ENCODE data around the gene ZC2HC1B.

ZC2HC1B gene

DNA sequence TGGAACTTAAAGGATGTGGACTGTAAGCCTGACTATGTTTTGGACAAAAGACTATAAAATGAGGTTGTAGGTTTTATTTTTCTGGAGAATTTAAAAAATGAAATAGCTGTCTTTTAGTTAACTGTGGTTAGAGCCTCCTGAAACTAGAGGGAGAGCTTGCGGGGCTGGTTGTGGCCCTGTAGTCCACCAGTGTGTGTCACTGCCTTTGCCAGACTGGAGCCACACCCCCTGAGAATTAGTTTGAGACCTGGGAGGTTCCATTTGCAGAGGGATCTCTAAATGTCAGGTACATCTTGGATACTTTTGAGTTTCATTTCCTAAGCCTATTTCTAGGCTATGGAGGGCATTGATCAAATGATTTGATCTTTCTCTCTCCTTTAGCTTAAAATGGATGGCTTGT is 20.8 kb downstream of the ZC2HC1B start:
- TF ChIP-seq, protein P1, sequence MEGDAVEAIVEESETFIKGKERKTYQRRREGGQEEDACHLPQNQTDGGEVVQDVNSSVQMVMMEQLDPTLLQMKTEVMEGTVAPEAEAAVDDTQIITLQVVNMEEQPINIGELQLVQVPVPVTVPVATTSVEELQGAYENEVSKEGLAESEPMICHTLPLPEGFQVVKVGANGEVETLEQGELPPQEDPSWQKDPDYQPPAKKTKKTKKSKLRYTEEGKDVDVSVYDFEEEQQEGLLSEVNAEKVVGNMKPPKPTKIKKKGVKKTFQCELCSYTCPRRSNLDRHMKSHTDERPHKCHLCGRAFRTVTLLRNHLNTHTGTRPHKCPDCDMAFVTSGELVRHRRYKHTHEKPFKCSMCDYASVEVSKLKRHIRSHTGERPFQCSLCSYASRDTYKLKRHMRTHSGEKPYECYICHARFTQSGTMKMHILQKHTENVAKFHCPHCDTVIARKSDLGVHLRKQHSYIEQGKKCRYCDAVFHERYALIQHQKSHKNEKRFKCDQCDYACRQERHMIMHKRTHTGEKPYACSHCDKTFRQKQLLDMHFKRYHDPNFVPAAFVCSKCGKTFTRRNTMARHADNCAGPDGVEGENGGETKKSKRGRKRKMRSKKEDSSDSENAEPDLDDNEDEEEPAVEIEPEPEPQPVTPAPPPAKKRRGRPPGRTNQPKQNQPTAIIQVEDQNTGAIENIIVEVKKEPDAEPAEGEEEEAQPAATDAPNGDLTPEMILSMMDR (IDR thresholded peaks at IDR 0.05) = no peak
- Mint-ChIP-seq H3K27ac (no peak overlapping the region), H3K36me3 (ENCODE audit: low read depth) (no peaks in the 10 kb centered on the region), H3K4me3 (no peak overlapping the region), H3K27me3 (ENCODE audit: low read depth, poor library complexity) (no peaks in the 10 kb centered on the region), H3K9me3 (no peaks in the 10 kb centered on the region), H3K4me1 (peaks cover 5% of the 10 kb centered on the region)
- DNase-seq = no peak

DNA sequence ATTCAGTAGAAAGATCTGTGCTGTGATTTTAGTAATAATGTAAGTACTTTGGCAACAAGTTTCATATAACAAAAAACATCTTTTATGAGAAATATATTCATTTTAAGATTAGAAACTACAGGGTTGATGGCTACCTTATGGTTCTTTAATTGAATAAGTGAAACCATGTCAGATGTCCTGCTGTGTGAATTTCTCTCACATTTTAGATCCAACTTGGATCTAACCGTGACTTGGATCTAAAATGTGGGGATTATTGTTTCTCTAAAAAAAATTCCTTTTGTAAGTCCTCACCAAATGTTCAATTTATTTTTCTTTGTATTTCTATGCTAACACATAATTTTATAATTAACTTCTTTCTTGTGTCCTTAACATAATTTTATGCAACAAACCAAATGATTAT is 30.4 kb downstream of the ZC2HC1B start:
- Mint-ChIP-seq H3K27ac (no peak overlapping the region), H3K9me3 (no peaks in the 10 kb centered on the region), H3K4me1 (no peaks in the 10 kb centered on the region), H3K4me3 (no peak overlapping the region), H3K27me3 (ENCODE audit: low read depth, poor library complexity) (peaks cover 5% of the 10 kb centered on the region), H3K36me3 (ENCODE audit: low read depth) (no peaks in the 10 kb centered on the region)
- TF ChIP-seq, protein P1 (IDR thresholded peaks at IDR 0.05) = no peak
- DNase-seq = no peak

DNA sequence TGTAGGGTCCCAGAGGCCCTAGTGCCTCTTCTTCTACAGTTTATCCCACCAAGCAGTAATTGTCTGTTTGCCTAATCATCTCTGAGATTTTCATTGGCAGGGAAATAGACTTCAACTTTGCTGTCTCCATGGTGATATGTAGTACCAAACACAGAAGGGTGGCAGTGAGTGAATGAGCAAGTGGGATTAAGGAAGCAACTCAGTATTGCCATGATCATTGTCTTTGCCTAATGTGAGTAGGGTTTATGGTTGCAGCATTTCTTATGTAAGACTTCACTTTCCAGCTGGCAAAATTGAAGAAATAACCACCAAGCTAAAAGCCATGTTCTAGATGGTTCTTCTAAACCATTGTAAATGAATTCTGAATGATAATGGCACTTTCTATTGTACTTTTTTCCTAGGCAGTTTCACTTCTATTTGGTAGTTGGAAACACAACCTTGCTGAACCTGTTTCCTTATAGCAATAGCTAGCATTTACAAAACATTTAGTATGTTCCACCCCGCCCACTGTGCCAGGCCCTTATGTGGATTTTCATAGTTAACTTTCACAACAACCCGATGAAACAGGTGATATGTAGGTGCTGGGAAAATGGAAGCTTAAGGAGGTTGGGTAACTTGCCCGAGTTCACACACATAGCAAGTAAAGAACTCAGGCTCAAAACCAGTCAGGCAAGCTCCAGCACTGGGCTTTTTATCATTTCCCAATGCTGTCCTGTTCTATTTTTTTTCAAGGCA is 32.0 kb downstream of the ZC2HC1B start:
- Mint-ChIP-seq H3K4me1 (no peaks in the 10 kb centered on the region), H3K27me3 (ENCODE audit: low read depth, poor library complexity) (peaks cover 5% of the 10 kb centered on the region), H3K27ac (no peak overlapping the region), H3K36me3 (ENCODE audit: low read depth) (no peaks in the 10 kb centered on the region), H3K9me3 (no peaks in the 10 kb centered on the region), H3K4me3 (no peak overlapping the region)
- DNase-seq = no peak
- TF ChIP-seq, protein P1 (IDR thresholded peaks at IDR 0.05) = no peak

DNA sequence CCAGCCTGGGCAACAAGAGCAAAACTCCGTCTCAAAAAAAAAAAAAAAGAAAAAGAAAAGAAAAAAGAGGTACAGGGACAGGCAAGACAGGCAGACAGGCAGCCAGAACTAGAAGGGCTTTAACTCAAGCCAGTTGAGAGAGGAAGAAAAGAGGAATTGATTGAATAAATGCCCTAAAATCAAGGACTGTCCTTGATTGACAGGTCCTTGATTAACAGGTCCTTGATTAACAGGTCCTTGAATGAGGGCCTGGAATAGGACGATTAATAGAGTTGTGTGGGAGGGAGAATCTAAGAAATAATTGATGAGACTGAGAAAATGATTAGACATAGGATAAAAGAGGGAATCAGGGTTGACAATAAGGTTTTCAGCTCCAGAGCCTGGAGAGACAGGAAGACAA is 36.1 kb downstream of the ZC2HC1B start:
- no peaks in the 10 kb centered on the region for H3K9me3 Mint-ChIP-seq
- no peaks in the 10 kb centered on the region for H3K36me3 Mint-ChIP-seq (ENCODE audit: low read depth)
- no peaks in the 10 kb centered on the region for H3K4me1 Mint-ChIP-seq
- H3K27me3 Mint-ChIP-seq (ENCODE audit: low read depth, poor library complexity) = no peaks in the 10 kb centered on the region
- H3K4me3 Mint-ChIP-seq = no peak overlapping the region
- DNase-seq = no peak
- peak overlapping the region; percentile 6 for H3K27ac Mint-ChIP-seq
- TF ChIP-seq, protein P1 (IDR thresholded peaks at IDR 0.05) = no peak

DNA sequence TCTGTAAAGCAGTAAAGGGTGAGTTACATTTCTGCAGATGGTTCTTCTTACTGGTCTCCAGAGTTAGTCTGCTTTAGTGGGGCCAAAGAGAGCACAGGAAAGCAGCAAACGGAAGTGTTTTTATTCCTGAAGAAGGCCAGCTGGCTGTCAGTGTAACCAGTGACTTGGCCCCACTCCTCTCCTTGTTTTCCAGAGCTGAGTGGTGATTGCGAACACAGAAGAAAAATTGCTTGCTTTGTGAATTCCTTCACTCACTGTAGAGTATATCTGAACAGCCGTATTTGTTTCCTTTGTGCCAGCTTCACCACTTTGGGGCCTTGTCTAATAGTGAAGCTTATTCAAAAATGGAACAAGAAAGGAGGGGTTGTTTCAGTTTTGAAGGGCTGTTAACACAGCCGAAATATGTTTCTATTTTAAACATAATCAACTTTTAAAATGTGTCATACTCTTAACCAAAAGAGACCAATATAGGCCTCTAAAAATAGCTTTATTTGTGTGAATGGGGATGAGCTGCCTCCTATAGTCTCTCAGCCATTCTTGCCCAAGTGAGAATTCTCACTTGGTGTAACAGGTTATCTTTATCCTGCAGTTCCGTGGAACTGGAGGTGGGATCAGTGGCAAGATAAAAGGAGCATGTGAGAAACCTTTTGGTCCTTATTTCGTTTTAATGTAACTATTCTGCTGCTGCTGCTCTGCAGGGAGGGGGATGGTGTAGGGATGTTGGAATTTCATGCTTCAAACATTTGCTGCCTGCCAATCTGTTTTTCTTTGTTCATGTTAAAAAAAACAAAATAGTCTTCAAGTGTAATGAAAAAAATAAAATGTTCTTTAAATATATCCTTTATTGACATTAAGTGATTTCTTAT is 37.8 kb downstream of the ZC2HC1B start:
- Mint-ChIP-seq H3K36me3 (ENCODE audit: low read depth) (no peaks in the 10 kb centered on the region), H3K4me3 (no peak overlapping the region), H3K27me3 (ENCODE audit: low read depth, poor library complexity) (no peaks in the 10 kb centered on the region), H3K4me1 (no peaks in the 10 kb centered on the region), H3K27ac (no peak overlapping the region), H3K9me3 (peaks cover 3% of the 10 kb centered on the region)
- TF ChIP-seq, protein P1 (IDR thresholded peaks at IDR 0.05) = no peak
- no peak for DNase-seq

Measured in nephron progenitor cell (in vitro differentiated cells).